Fibroblast of peridontal ligament (primary cell): ENCODE data around the gene KIAA0930.

ENCODE experiments used
- DNase-seq: peaks from one replicate; pipeline ENCODE4 v3.0.0-alpha.2; 2010; ENCODE audit errors: extremely low read depth

KIAA0930 gene

DNA sequence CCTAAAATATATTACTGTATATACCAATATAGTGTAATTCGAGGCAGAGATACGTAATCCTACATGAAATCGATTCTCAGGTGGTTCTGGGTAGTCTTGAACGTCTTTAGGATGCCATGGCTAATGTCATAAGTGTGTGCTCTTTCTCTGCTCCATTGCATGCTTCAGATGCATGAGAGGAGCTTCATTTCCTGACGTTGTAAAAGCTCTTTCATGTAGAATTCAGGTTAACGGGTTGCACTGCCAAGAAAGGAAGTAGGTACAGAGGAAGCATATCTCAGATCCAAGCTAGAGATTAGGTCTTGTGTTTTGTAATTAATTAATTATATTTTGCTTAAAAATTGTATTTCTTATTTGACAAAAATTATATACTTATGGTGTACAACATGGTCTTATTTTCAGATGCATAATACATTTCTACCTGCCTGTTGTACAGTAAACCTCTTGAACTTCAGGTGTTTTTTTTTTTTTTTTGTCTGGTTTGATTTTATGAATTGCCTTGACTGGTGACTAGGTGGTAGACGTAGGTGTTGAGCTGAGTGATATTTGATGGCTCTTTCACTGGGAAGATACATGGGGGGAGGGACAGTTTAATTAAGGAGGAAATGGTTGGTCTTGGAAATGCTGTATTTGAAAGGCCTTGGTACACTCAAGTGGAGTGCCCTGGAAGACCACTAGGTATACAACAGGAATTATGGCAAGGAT, 67.7 kb downstream of the KIAA0930 start:
- DNase-seq = no peak

DNA sequence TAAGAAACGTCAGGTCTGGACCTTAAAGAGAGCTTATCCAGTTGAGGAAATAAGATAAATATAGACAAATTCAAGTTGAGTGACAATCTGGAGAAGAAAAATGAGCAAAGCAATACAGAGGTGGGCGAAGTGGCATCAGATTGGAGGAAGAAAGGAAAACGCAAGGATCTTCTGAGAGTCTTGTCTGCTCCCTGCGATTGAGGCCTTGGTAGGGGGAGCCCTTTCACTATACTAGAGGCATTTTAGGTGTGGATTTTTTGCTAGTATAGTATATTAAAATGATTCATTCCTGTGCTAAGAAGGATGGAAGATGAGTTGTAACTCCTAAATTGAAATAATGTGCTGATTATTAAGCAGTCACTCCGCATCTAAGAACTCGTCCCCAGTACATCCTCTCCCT, 68.9 kb downstream of the KIAA0930 start:
- no peak for DNase-seq

DNA sequence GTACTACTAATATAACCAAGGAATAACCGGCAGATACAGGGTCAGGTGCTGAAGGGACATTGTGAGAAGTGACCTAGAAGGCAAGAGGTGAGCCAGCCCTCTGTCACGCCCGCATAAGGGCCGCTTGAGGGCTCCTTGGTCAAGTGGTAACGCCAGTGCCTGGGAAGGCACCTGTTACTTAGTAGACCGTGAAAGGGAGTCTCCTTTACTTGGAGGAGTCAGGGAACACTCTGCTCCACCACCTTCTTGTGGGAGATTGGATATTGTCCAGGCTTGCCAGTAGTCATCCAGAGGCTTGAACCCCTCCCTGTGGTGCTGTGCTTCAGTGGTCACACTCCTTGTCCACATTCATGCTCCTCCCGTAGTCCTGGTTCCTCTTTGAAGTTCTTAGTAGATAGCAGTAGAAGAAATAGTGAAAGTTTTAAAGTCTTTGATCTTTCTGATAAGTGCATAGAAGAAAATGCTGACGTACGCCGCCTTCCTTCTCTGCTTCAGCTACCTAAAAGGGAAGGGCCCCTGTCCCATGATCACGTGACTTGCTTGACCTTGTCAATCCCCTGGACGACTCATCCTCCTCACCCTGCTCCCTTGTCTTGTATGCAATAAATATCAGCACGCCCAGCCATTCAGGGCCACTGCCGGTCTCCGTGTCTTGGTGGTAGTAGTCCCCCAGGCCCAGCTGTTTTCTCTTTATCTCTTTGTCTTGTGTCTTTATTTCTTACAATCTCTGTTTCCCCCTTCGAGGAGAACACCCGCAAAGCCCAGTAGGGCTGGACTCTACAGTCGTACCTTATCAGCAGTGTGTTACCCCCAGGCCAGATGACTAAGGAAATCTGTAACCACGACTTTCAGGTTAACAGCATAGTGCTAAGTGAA, 70.9 kb downstream of the KIAA0930 start:
- no peak for DNase-seq

DNA sequence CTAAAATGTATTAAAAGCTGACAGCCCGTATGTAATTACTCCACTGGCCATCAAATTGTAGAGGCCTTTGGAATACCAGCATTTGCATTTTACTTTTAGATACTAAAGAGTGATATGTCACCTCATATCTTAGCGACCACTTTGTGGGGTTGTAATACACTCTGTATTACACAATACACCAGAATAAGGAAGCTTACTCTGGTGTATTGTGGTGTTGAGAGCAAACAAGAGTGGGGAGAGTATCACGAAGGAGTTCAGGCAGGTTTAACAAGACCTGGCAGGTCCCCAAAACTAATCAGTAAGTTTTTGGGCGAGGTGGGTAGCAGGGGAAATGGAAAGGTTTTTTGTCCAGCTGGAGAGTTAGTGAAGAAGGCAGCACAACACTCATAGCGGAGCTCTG, 73.8 kb downstream of the KIAA0930 start:
- DNase-seq = no peak

DNA sequence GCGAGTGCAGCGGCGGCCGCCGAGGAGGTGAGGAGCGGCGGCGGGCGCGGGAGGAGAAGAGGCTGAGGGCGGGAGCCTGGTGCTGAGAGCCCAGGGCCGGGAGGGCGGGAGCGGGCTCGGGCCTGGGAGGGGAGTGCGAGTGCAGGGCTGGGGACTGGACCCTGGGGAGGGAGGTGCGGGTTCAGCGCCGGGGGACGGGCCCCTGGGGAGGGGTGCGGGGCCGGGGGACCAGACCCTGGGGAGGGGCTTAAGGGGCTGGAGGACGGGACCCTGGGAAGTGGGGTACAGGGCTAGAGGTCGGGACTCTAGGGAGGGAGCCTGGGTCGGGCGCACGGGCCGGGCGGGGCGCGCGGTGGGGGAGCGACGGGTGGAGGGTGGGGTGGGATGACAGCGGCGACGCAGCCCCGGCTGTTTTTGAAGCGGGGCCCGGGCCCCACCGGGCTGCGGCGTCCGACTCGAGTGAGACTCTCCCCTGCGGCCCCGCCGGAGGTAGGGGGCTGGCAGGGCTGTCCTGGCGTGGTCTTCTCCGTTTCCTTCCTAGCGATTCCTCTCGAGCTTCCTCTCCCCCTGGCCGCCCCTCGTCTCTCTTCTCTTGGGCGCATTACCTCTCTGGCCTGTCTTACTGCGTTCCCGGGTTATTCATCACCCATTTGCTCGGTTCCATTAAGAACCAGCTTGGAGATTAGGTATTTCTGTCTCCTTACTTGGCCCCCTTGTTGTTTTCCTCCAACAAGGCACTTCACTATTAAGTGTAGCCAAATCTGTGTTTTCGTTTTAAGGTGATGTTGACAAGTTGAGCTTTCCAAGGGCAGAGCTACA, 76.2 kb downstream of the KIAA0930 start:
- peak; percentile 27 for DNase-seq

DNA sequence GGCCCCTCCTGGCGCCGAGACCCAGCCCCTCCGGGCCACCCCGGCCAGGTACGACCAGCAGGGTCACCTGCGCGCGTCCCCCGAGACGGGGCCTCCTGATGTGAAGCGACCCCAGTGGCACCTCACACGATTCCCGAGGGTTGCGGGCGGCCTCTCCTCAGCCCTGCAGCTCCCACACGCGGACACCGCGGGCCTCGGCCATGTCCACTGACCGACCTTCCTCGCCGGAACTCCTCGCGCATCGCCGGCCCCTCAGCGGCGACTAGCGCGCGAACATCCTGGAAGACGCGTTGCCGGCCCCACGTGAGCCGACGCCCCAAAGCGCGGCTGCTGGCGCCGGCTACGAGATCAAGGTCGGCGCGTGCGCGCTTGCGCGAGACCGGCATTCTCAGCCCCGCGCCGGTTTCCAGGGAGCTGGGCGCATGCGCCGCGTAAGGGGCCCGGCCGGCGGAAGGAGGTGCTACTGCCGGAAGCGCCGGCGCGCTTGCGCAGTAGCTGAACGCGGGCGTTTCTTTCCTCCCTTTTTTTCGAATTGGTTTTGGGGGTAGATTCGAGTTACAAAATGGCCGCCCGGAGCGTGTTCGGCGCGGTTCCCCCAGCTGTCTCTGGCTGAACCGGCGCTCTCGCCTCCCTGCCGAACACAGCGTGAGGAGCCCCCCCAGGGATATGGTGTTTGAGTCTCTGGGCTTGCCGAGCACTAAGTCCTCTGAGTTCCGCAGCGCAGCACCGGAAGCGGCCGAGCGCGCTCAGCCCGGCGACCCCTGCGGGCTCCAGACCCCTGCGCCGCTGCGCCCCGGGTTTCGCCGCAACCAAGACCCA, 77.0 kb downstream of the KIAA0930 start, which contains the start of gene NUP50:
NUP50 (plus strand) TSS at position 475 of the 819 bp plus-strand sequence. CDS start 4,253 bp downstream, outside the sequence.
- peak; percentile 95 for DNase-seq

DNA sequence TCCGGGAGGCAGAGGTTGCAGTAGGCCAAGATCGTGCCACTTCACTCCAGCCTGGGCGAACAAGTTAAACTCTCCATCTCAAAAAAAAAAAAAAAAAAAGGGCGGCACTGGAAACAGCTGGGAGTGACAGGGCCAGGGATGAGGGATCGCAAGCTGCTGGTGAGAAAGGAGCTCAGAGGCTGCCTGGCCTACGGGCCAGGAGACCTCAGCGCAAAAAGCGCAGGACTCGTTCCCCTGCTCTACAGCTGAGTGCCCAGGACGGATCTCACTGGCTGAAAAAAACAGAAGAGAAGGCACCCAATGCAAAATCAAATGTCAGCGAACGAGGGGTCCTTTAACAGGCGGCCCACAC, 77.6 kb downstream of the KIAA0930 start:
- DNase-seq = peak; percentile 52

DNA sequence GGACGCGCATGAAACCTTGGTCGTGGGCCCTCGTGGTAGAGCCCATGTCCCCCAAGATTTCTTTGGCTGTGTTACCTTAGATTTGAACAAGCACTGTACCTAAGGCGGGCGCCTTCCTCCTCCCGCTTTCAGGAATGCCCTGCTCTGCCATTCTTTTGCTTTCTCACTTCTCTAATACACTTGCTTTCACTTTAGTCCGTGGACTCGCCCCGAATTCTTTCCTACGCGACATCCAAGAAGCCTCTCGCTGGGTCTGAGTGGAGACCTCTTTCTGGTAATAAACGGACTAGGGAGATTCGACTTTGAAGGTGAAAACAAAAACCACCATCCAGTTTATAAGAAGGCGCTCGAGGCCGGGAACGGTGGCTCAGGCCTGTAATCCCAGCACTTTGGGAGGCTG, 78.2 kb downstream of the KIAA0930 start:
- no peak for DNase-seq

DNA sequence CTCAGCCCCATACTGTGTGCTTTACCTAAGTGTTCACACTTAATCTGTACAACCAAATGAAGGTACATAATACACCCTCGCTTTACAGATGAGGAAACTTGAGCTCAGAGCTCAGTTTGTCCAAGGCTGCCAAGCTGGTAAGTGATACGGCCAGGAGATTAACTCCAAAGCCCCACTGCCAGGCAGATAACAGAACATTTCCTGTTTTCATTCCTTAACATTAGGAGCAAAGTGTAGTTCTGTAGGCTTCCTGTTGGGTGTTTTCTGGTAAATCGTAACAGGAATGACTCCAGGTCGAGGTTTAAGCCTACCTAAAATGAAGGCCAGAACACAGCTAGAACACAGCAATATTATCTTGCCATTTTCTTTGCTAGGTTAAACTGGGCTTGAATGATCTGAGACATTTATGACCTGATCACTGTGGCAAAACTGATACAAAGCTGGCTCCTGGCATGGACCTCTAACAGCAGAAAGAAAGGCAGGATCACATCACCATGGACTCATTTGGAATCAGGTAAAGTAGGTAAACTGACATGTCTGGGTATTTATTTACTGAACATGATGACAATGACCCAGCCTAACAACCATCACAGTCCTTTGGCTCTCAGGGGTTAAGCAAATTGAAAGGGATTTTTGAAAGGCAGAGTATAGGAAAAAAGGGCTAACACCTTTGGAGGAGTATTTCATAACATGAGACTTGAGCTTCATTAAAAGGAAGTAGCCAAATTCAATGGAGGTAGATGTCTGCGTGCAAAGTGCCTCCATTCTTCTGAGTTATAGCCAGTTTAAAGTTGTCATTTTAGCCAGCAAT, 80.8 kb downstream of the KIAA0930 start:
- no peak for DNase-seq

DNA sequence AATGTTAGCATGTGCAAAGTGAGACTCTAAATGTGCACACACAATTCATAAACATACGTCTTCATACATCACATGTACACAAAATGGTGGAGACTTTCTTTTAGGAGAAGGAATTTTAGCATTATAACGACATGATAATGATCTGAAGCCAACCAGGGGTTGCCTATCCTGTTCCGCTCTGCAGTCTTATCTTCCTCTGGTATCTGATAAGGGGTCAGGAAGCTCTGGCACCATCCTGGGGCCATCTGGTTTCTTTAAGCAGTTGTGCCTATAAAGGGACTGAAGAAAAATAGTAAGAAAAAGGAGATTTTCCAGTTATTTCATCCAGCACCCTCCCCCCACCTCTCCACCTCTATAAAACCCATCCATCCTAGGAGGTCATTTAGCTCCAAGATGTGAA, 82.8 kb downstream of the KIAA0930 start:
- DNase-seq = no peak

DNA sequence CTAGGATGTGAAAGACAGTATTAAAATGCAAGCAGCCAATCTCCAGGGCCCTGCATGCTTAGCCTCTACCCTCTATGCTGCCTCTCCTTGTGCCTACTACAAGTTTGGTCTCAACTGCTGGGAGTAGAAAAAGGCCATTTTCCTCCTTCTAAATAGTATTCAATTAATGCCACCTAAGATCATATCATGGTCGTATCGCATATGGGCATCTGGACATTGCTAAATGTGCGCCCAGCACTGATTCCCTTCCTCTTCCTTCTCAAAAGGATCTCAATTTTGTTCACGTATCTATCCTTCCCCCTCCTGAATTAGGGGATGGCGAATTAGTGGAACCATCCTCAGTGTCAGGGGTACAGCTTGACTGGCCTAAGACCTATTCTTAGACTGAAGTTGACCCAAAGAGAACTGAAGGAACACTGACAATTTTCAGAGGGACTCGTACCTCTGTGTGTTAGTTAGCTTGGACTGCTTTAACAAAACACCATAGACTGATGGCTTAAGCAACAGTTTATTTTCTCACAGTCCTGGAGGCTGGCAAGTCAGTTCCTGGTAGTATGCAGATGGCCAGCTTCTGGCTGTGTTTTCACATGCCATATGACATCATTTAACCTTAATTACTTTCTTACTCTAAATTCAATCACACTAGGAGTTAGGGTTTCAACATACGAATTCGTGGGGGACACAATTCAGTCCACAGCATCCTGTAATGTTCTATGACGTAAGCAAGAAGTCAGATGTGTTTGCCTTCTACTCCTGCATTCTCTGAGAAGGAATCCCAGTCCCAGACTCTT, 85.4 kb downstream of the KIAA0930 start:
- peak; percentile 89 for DNase-seq

DNA sequence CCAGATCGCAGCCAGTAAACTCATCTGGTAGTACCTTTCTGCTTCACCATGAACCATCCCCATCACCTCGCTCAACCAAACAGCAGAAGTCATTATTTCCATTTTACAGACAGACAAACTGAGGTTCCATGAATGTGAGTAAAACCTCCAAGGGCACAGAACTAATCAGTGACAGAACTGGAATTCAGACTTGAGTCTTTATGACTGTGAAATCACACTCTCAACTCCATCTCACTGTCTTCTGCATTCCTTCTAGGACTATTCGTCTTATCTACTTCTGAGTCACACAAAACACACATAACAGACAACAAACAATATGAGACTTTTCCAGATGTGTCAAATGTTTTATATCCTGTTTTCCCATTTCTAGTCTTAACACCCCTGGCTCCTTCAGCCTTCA, 86.3 kb downstream of the KIAA0930 start:
- no peak for DNase-seq

DNA sequence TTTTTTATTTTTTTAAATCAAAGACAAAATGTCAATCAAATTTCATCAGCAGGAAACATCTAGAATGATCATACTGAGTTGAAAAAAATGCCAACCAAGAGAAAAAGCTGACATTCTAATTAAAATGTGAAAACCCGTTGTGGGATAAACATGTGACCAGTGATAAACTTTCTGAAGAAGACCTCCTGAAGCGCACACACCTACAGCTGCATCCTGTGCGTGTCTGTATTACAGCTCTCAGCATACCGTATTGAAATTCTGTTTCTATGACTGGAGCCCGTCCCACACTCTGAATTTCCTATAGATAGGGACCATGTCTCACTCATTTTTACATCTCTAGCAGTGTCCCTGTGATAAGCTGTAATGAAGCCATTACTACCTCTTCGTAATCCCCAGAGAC, 89.2 kb downstream of the KIAA0930 start:
- no peak for DNase-seq

DNA sequence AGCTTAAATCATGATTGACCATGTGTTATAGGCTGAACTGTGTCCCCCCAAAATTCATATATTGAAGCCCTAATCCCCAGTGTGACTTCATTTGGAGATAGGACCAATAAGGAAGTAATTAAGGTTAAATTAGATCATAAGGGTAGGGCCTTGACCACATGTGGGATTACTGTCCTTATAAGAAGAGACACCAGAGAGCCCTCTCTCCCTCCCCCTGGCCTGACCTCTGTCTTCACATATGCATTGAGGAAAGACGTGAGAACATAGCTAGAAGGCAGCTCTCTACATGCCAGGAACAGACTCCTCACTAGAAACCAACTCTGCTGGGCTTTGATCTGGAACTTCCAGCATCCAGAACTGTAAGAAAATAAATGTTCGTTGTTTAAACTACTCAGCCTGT, 90.6 kb downstream of the KIAA0930 start:
- no peak for DNase-seq

DNA sequence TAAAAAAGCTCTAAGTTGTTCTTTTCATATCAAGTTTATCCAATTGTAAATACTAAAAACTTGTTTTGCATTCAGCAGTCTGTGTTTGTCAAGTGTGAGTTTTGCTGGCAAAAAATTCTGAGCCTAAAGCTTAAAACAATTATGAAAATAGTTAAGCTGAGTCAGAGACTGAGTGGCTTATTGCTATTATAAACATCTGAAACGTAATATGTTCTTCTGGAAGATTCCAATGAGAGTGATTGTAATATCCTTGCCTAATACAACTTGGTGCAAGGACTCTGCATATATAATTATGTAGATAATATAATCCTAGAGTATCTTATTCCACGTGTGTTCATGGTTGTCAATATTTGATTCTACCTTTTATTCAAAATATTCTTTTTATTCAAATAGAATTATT, 91.0 kb downstream of the KIAA0930 start:
- peak; percentile 79 for DNase-seq

DNA sequence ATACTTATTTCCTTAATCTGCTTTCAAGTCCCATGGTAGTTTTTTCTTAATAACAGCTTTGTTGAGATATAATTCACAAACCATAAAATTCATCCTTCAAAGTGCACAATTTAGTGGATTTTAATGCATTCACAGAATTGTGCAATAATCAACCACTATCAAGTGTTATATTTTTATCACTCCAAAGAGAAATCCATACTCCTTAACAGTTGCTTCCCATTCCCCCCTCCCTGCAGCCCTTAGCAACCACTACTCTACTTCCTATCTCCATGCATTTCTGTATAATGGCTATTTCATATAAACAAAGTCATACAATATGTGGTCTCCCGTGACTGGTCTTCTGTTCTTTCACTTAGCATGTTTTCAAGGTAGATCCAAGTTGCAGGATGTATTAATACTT, 95.8 kb downstream of the KIAA0930 start:
- no peak for DNase-seq

DNA sequence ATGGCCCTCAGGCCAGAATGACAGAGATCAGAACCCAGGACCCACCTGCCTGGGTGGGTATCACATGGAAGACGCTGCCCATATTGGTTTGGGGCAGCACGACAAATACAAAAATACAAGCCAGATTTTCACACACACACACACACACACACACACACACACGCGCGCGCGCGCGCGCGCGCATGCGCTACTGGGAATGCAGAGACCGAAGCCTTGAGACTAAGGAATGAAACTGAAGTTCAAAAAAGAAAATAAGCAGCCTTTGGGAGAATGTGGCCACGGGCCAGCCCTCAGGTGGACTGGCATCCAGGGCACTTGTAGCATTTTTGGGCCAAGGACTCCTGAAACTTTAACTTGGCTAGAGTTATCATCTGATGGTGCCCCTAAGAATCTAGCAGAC, 98.3 kb downstream of the KIAA0930 start:
- no peak for DNase-seq
